ENCODE results near the gene MBLAC1. TPM values are rescaled to one million over a fixed set of nuclear protein-coding genes. Genes with fewer than 3 reads are reported as not detected.
"Not testable (repeated sequence)": the region's sequence is repeated elsewhere in the genome, so short reads cannot be mapped to it uniquely, and the experiment has no call there.

The MBLAC1 gene
- total and polyA plus RNA-seq, 2 donors (not counting 1 experiment from before 2014, with no cell fraction given): 1.6 to 4.5 TPM

DNA sequence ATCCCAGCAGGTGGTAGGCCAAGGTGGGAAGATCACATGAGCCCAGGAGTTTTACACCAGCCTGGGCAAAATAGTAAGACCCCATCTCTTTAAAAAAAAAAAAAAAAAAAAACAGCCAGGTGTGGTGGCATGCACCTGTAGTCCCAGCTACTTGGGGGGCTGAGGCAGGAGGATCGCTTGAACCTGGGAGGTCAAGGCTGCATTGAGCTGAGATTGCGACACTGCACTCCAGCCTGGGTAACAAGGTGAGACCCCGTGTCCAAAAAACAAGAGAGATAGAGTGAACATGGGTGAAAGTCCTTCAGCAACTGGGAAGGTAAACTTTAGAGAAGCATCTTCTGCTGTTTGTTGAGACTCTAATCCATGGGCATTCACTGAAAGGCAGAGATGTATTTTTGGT lies 15.7 kb downstream of the MBLAC1 start:
- ATAC-seq (ENCODE audit: low read depth) (no peak), DNase-seq (no peak)
- Histone ChIP-seq H3K27ac (ENCODE audit: low read length in 2 of 2) (no peak overlapping the region), H3K4me2 (replicated peaks; ENCODE audit: low read depth, low read length, poor library complexity, severe bottlenecking) (no peak overlapping the region), H3K79me2 (ENCODE audit: control insufficient read depth, insufficient read depth, low read length) (no peaks in the 10 kb centered on the region), H3K36me3 (replicated peaks in 1 of 2; ENCODE audit: control extremely low read depth in 1 of 2, control insufficient read depth in 1 of 2, extremely low read depth in 1 of 2, insufficient read depth in 2 of 2, low read length in 1 of 2) (no peaks in the 10 kb centered on the region), H4K20me1 (ENCODE audit: control insufficient read depth, insufficient read depth, low read length, poor library complexity, severe bottlenecking) (no peaks in the 10 kb centered on the region), H3K4me1 (ENCODE audit: control insufficient read depth in 2 of 2, insufficient read depth in 2 of 2, low read length in 2 of 2) (peaks cover 10 to 25% of the 10 kb centered on the region in 2 donors), H3K4me3 (ENCODE audit: control extremely low read depth in 1 of 5, extremely low read depth in 1 of 5, insufficient read depth in 1 of 5, low read depth in 2 of 5, low read length in 4 of 5) (no peak overlapping the region), H2AFZ (ENCODE audit: insufficient read depth, low read depth, low read length, poor library complexity, severe bottlenecking) (no peak overlapping the region), H3K27me3 (replicated peaks in 1 of 4; ENCODE audit: control extremely low read depth in 1 of 4, control insufficient read depth in 3 of 4, insufficient read depth in 4 of 4, low read length in 3 of 4) (no peaks in the 10 kb centered on the region), H3K9ac (ENCODE audit: low read length) (no peak overlapping the region), H3K9me3 (ENCODE audit: control extremely low read depth in 1 of 3, control insufficient read depth in 2 of 3, insufficient read depth in 1 of 3, low read length in 2 of 3) (no peaks in the 10 kb centered on the region)
- H3K27me3 Mint-ChIP-seq: no peaks in the 10 kb centered on the region
- no peak overlapping the region for H3K4me3 Mint-ChIP-seq
- peaks cover 18% of the 10 kb centered on the region for H3K4me1 Mint-ChIP-seq
- H3K27ac Mint-ChIP-seq: no peak overlapping the region
- POLR2A ChIA-PET: interaction anchor here (0.7 kb wide), 1 partner anchor 14 kb away, joined by 9 read pairs; no protein-coding TSS in a partner anchor
- 94% methylated on average over 3 of the region's 3 CpGs for whole genome bisulfite sequencing (ENCODE audit: insufficient coverage)
- CTCF ChIA-PET: interaction anchor here (0.7 to 1.7 kb wide), 4 partner anchors 8 to 16 kb away, joined by 3 to 5 read pairs (median 4); no protein-coding TSS in a partner anchor
- H3K9me3 Mint-ChIP-seq (ENCODE audit: insufficient read depth): no peaks in the 10 kb centered on the region
- no peak for TF ChIP-seq EZH2 (IDR thresholded peaks at IDR 0.05; ENCODE audit: borderline replicate concordance, insufficient read depth, low read depth, low read length, poor library complexity, severe bottlenecking)
- TF ChIP-seq, protein P1, sequence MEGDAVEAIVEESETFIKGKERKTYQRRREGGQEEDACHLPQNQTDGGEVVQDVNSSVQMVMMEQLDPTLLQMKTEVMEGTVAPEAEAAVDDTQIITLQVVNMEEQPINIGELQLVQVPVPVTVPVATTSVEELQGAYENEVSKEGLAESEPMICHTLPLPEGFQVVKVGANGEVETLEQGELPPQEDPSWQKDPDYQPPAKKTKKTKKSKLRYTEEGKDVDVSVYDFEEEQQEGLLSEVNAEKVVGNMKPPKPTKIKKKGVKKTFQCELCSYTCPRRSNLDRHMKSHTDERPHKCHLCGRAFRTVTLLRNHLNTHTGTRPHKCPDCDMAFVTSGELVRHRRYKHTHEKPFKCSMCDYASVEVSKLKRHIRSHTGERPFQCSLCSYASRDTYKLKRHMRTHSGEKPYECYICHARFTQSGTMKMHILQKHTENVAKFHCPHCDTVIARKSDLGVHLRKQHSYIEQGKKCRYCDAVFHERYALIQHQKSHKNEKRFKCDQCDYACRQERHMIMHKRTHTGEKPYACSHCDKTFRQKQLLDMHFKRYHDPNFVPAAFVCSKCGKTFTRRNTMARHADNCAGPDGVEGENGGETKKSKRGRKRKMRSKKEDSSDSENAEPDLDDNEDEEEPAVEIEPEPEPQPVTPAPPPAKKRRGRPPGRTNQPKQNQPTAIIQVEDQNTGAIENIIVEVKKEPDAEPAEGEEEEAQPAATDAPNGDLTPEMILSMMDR (IDR thresholded peaks at IDR 0.05): no peak
- intact Hi-C loops (cut with micrococcal nuclease): no loop called here

DNA sequence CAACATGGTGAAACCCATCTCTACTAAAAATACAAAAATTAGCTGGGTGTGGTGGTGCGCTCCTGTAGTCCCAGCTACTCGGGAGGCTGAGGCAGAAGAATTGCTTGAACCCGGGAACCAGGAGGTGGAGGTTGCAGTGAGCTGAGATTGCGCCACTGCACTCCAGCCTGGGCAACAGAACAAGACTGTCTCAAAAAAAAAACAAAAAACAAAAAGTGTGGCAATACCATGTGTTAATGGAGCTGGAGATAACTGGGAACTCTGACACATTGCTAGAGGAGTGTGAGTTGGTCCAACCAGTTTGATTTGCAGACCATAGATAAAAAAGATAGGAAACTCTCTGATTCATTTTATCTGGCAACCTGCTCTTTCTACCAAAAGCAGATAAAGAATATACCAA lies 19.6 kb downstream of the MBLAC1 start:
- not testable (repeated sequence) for H2AFZ ChIP-seq (ENCODE audit: insufficient read depth, low read depth, low read length, poor library complexity, severe bottlenecking); ATAC-seq (ENCODE audit: low read depth); H3K27me3 Mint-ChIP-seq; H4K20me1 ChIP-seq (ENCODE audit: control insufficient read depth, insufficient read depth, low read length, poor library complexity, severe bottlenecking); H3K27me3 ChIP-seq (replicated peaks in 1 of 4; ENCODE audit: control extremely low read depth in 1 of 4, control insufficient read depth in 3 of 4, insufficient read depth in 4 of 4, low read length in 3 of 4); H3K9me3 ChIP-seq (ENCODE audit: control extremely low read depth in 1 of 3, control insufficient read depth in 2 of 3, insufficient read depth in 1 of 3, low read length in 2 of 3); H3K4me2 ChIP-seq (replicated peaks; ENCODE audit: low read depth, low read length, poor library complexity, severe bottlenecking); H3K27ac ChIP-seq (ENCODE audit: low read length in 2 of 2); H3K27ac Mint-ChIP-seq; H3K36me3 ChIP-seq (replicated peaks in 1 of 2; ENCODE audit: control extremely low read depth in 1 of 2, control insufficient read depth in 1 of 2, extremely low read depth in 1 of 2, insufficient read depth in 2 of 2, low read length in 1 of 2); H3K9me3 Mint-ChIP-seq (ENCODE audit: insufficient read depth); DNase-seq; H3K4me3 ChIP-seq (ENCODE audit: control extremely low read depth in 1 of 5, extremely low read depth in 1 of 5, insufficient read depth in 1 of 5, low read depth in 2 of 5, low read length in 4 of 5); H3K4me3 Mint-ChIP-seq; H3K9ac ChIP-seq (ENCODE audit: low read length)
- intact Hi-C loops (cut with micrococcal nuclease): loop anchor here (5.0 kb wide), 2 partner anchors 66 to 126 kb away; no protein-coding TSS in a partner anchor
- ChIA-PET POLR2A (interaction anchor here (0.6 to 1.3 kb wide), 2 partner anchors 18 to 27 kb away, joined by 3 to 4 read pairs; partner anchors contain the start of gene CNPY4), CTCF (interaction anchor here (0.6 to 1.3 kb wide), 3 partner anchors 13 to 413 kb away, joined by 3 to 9 read pairs (median 3); no protein-coding TSS in a partner anchor)
- peaks cover 24% of the 10 kb centered on the region for H3K79me2 ChIP-seq (ENCODE audit: control insufficient read depth, insufficient read depth, low read length)
- peaks cover 24% of the 10 kb centered on the region for H3K4me1 Mint-ChIP-seq
- peaks cover 14 to 32% of the 10 kb centered on the region in 2 donors for H3K4me1 ChIP-seq (ENCODE audit: control insufficient read depth in 2 of 2, insufficient read depth in 2 of 2, low read length in 2 of 2)
- no CpG with 5 or more reads among the region's 4 CpGs for WGBS (ENCODE audit: insufficient coverage)

Measured in B cell (primary cell).